HG02852 (cell line): ENCODE measurements around the gene CD63.
A peak's percentile ranks its signal among the peaks of the same experiment; 100 is the strongest.

Experiments used
- ATAC-seq: cut with Tn5 transposase; IDR thresholded peaks from one replicate; pipeline ENCODE4 v1.9.1; 2021; ENCODE audit warnings: mild to moderate bottlenecking, moderate library complexity; ENCODE audit not compliant: unreplicated experiment

The CD63 gene

GRCh38 chr12:55723516-55724225 lies 5.1 kb downstream of the CD63 start:
- no peak for ATAC-seq

GRCh38 chr12:55722948-55723347 lies 5.9 kb downstream of the CD63 start:
- ATAC-seq = no peak

- ATAC-seq = no peak
Measured at GRCh38 chr12:55721601-55722213, 7.1 kb downstream of the CD63 start.

- no peak for ATAC-seq
Measured at GRCh38 chr12:55720894-55721444, 7.8 kb downstream of the CD63 start.

GRCh38 chr12:55720071-55720564 lies 8.7 kb downstream of the CD63 start, which contains the start of gene RDH5:
Gene RDH5 (plus strand): TSS chr12:55720393. CDS start chr12:55721185, 792 bp downstream.
- no peak for ATAC-seq

- ATAC-seq = no peak
Measured at GRCh38 chr12:55719371-55719770, 9.4 kb downstream of the CD63 start.

GRCh38 chr12:55718624-55719275 lies 10.1 kb downstream of the CD63 start:
- ATAC-seq = no peak

GRCh38 chr12:55718015-55718414 lies 10.8 kb downstream of the CD63 start:
- ATAC-seq = no peak

- no peak for ATAC-seq
Measured at GRCh38 chr12:55717011-55718007, 11.5 kb downstream of the CD63 start.

GRCh38 chr12:55716582-55716957 lies 12.2 kb downstream of the CD63 start:
- ATAC-seq = no peak

GRCh38 chr12:55715833-55716581 lies 12.8 kb downstream of the CD63 start, which contains the start of gene BLOC1S1:
Gene BLOC1S1 (plus strand): TSS chr12:55716046. CDS start chr12:55716052, 6 bp downstream.
- ATAC-seq = peak; percentile 93

GRCh38 chr12:55715169-55715764 lies 13.5 kb downstream of the CD63 start:
- no peak for ATAC-seq

GRCh38 chr12:55713721-55714120 lies 15.1 kb downstream of the CD63 start:
- no peak for ATAC-seq

GRCh38 chr12:55712700-55713415 lies 16.0 kb downstream of the CD63 start:
- ATAC-seq = no peak

- no peak for ATAC-seq
Measured at GRCh38 chr12:55711786-55712553, 16.8 kb downstream of the CD63 start.

GRCh38 chr12:55708695-55709233 lies 20.0 kb downstream of the CD63 start:
- no peak for ATAC-seq
